ENCODE measurements around the gene RSAD2. TPM values are rescaled to one million over a fixed set of nuclear protein-coding genes. Genes with fewer than 3 reads are reported as not detected.

The RSAD2 gene
- total RNA-seq, 1 donor, result 0.63 TPM

DNA sequence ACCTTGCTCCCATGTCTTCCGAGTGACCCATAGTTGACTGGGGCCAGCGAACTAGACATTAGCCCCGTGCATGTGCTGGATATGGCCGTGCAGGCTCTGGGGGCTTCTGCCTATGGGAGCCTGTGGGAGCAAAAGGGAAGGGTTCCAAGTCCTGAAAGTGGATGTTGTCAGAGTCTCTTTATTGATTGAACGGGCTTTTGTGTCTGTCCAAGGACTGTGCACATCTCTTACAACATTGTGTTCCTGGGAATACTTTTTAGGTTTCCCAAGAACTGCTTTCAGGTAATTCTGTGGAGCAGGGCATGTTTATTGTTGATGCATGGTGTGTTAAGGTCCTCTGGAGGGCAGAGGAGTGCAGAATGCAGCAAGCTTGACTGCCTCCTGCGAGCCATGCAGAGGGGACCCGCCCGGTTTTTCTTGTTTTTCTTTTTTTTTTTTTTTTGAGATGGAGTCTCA, 44.7 kb downstream of the RSAD2 start:
- DNase-seq (ENCODE audit: low read depth), result no peak
- H3K4me3 ChIP-seq (ENCODE audit: low read depth, low read length), result no peak overlapping the region
- TF ChIP-seq, protein P1, sequence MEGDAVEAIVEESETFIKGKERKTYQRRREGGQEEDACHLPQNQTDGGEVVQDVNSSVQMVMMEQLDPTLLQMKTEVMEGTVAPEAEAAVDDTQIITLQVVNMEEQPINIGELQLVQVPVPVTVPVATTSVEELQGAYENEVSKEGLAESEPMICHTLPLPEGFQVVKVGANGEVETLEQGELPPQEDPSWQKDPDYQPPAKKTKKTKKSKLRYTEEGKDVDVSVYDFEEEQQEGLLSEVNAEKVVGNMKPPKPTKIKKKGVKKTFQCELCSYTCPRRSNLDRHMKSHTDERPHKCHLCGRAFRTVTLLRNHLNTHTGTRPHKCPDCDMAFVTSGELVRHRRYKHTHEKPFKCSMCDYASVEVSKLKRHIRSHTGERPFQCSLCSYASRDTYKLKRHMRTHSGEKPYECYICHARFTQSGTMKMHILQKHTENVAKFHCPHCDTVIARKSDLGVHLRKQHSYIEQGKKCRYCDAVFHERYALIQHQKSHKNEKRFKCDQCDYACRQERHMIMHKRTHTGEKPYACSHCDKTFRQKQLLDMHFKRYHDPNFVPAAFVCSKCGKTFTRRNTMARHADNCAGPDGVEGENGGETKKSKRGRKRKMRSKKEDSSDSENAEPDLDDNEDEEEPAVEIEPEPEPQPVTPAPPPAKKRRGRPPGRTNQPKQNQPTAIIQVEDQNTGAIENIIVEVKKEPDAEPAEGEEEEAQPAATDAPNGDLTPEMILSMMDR (IDR thresholded peaks at IDR 0.05; ENCODE audit: insufficient read depth, low read length), result no peak

DNA sequence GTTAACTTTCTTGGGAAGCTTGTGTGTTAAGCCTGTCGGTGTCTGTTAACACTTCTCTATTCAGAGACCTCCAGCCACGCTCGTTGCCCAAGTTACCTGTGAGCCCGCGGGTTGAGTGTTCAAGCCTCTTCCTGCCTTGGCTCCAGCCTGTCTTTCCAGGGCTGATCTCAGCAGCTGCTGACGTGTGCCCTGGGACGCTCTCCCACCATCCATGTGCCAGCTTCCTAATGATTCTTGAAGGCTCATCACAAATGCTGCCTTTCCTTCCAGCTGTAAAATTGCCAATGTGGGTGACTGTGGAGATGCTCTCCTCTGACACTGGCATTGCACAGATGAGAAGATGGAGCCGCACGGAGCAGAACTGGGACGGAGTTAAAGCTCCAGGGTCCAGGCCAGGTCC, 45.7 kb downstream of the RSAD2 start:
- DNase-seq (ENCODE audit: low read depth), result no peak
- TF ChIP-seq, protein P1 (IDR thresholded peaks at IDR 0.05; ENCODE audit: insufficient read depth, low read length), result no peak
- H3K4me3 ChIP-seq (ENCODE audit: low read depth, low read length), result no peak overlapping the region

DNA sequence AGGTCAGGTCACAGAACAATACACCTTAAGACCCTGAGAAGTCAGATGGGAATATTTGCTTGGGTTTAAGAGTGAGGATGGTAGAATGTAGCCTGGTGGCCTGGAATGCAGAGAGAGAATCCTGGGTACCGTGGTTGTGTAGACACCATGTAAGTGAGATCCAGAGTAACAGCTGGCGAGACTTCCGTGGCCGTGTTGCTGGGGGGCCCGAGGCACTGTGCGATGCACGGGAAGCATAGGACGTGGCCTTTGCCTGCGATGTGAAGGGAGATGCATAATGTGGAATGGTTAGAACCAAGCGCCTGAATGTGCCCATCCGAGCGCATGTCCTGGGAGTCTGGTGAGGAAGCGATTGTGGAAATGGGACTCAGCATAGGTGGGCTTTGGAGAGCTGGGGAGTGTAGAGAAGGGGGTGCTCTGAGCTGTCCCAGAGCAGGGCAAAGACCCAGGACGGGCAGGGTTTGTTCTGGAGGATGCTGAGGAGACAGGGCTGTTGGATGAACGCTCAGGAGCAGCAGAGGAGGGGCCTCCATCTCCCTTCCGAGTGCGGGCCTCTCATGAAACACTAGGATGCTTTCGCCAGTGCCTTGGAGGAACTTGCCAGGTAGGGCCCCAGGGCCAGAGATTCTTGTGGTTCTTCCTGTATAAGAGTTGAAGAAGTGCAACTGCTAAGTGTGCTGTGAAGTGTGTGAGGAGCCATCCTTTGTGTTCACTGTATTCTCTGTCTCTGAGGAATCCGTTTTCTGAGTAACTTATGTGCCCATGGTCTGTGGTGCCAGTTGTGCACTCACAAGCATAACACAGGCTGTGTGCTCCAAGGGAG, 46.7 kb downstream of the RSAD2 start:
- TF ChIP-seq, protein P1 (IDR thresholded peaks at IDR 0.05; ENCODE audit: insufficient read depth, low read length), result no peak
- no peak overlapping the region for H3K4me3 ChIP-seq (ENCODE audit: low read depth, low read length)
- DNase-seq (ENCODE audit: low read depth), result no peak

DNA sequence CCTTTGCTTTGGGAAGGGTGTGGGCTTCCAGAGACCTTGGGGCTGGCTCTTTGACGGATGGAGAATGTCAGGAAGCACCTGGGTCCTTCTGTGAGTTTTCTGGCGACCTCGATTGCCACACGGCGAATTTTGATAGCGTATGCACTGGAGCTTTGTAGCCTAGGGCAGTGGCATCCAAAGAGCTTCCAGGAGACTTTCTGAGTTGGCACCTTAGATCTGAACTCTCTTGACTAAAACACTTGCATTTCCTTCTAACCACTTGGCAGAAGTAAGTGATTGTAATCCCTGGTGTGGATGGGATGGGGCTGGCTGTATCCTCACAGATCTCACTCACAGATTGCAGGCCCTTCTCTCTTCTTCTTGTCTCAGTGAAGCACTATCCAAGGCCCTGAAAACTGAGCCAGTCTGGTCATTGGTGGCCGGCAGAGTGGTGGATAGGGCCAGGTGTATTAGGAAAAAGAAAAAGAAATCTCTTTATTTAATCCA, 47.4 kb downstream of the RSAD2 start:
- no peak for DNase-seq (ENCODE audit: low read depth)
- no peak overlapping the region for H3K4me3 ChIP-seq (ENCODE audit: low read depth, low read length)
- TF ChIP-seq, protein P1 (IDR thresholded peaks at IDR 0.05; ENCODE audit: insufficient read depth, low read length), result no peak

DNA sequence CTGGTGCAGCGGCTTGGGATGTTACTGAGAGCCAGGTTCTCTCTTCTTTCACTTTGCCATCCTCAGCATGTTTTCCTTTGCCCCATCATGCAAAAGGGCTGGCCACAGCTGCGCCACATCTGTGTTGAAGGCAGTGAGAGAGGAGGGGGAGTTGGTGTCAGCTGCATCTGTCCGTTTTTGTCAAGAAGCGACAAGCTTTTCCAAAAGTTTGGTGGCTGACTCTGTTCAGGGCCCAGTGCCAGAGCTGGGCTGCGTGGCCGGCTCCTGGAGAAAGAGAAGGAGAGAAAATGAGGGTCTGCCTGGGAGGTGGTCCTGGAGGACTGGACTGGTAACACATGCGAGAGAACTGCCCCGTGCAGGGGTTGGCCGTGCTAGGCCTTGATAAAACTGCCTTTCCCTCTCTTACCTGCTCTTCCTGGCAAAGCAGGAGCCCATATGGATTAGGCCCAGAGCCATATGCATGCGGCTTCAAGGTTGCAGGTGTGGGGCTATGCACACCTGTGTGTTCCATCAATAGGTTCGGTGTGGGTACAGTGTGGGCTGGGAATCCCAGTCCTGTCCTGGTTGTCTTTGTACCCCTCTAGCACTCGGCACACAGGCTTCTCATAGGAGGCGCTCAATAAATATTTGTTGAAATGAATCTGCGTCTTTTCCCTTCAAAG, 48.6 kb downstream of the RSAD2 start:
- no peak overlapping the region for H3K4me3 ChIP-seq (ENCODE audit: low read depth, low read length)
- no peak for DNase-seq (ENCODE audit: low read depth)
- TF ChIP-seq, protein P1 (IDR thresholded peaks at IDR 0.05; ENCODE audit: insufficient read depth, low read length), result no peak

DNA sequence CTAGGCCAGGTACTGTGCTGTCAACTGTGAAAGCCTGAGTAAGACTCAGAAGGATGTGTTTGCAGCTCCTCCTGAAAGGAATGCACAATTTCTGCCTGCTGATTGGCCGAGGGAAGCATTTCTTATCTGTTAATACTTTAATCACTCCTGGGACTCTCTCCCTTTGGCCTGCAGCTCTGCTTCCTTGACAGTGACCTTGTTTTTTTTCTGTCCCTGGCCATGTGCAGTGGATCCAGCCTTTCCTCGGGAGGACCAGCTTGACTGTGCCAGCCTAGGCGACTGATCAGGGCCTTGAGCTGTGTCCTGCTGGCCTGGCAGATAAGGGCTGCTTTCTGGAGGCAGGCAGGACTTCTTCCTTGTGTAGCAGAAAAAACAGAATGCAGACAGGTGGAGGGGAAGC, 49.6 kb downstream of the RSAD2 start:
- TF ChIP-seq, protein P1 (IDR thresholded peaks at IDR 0.05; ENCODE audit: insufficient read depth, low read length), result no peak
- H3K4me3 ChIP-seq (ENCODE audit: low read depth, low read length), result no peak overlapping the region
- DNase-seq (ENCODE audit: low read depth), result peak; percentile 11
